A673 (cell line): ENCODE data around the gene DPYD.

Experiments
- CTCF ChIP-seq: fragments of 300-800, 200-600 bp; sonication (generic); conservative IDR thresholded peaks from 2 replicates; pipeline ENCODE4 v1.5.1; 2017; ENCODE audit warnings: low read depth, mild to moderate bottlenecking, antibody characterized with exemption, low read length, moderate library complexity, mixed read lengths
- EZH2 ChIP-seq: fragments of 200-600 bp; sonication (generic); IDR thresholded peaks from 2 replicates; pipeline ENCODE4 v1.6.1; 2017; ENCODE audit warnings: borderline replicate concordance, low read depth, mild to moderate bottlenecking, mixed read lengths, antibody characterized with exemption, low read length; ENCODE audit not compliant: poor library complexity, severe bottlenecking

DNA sequence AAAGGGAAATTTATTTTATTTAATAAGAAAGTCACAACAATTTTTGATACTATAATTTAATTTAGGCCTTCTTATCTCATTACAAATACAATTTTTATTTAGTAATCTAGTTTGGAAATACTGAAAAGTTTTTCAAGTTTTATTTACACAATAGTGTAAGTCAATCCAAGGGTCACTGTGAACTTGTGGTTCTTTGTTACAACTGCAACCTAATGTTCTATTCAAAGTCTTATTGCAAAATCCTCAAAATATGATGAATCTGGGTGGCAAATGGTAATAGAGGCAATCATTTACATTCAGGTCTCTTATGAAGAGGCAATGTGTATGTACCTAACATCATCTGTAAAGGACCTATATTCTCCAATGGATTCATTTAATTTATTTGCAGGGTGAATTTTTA is 421.2 kb downstream of the DPYD start:
- TF ChIP-seq CTCF (no peak), EZH2 (no peak)
